Hypothalamus (tissue), 51 donors: ENCODE measurements around the gene C12orf42.

Experiments
- DNase-seq, 51 donors: peaks; one replicate each; lab custom pipeline; 2025; lab: John Stamatoyannopoulos, UW

The C12orf42 gene

GRCh38 chr12:103353913-103354312 lies 141.9 kb downstream of the C12orf42 start:
- DNase-seq, result no peak

GRCh38 chr12:103350116-103350515 lies 145.7 kb downstream of the C12orf42 start:
- no peak for DNase-seq

- DNase-seq, result no peak
Measured at GRCh38 chr12:103348935-103349334, 146.8 kb downstream of the C12orf42 start.

- DNase-seq, result no peak
Measured at GRCh38 chr12:103336940-103337339, 158.8 kb downstream of the C12orf42 start.

GRCh38 chr12:103334466-103334865 lies 161.3 kb downstream of the C12orf42 start:
- peak in 10 of 51 donors; percentile 0 to 8 (median 1) for DNase-seq

- no peak for DNase-seq
Measured at GRCh38 chr12:103333676-103334075, 162.1 kb downstream of the C12orf42 start.

- DNase-seq, result no peak
Measured at GRCh38 chr12:103331643-103332042, 164.1 kb downstream of the C12orf42 start.

GRCh38 chr12:103330672-103331071 lies 165.1 kb downstream of the C12orf42 start:
- no peak for DNase-seq

GRCh38 chr12:103327676-103328075 lies 168.1 kb downstream of the C12orf42 start:
- no peak for DNase-seq

- DNase-seq, result no peak
Measured at GRCh38 chr12:103326190-103326589, 169.6 kb downstream of the C12orf42 start.

GRCh38 chr12:103318566-103318965 lies 177.2 kb downstream of the C12orf42 start:
- DNase-seq, result no peak

- no peak for DNase-seq
Measured at GRCh38 chr12:103317220-103317619, 178.5 kb downstream of the C12orf42 start.

GRCh38 chr12:103314786-103315185 lies 181.0 kb downstream of the C12orf42 start:
- DNase-seq, result no peak

- DNase-seq, result no peak
Measured at GRCh38 chr12:103313894-103314293, 181.9 kb downstream of the C12orf42 start.

GRCh38 chr12:103312742-103313354 lies 182.9 kb downstream of the C12orf42 start:
- no peak for DNase-seq

GRCh38 chr12:103310546-103311270 lies 185.1 kb downstream of the C12orf42 start:
- DNase-seq, result no peak

- no peak for DNase-seq
Measured at GRCh38 chr12:103308396-103308795, 187.4 kb downstream of the C12orf42 start.

GRCh38 chr12:103303484-103303883 lies 192.3 kb downstream of the C12orf42 start:
- DNase-seq, result no peak

- DNase-seq, result no peak
Measured at GRCh38 chr12:103301642-103302591, 193.9 kb downstream of the C12orf42 start.

GRCh38 chr12:103288016-103288415 lies 207.8 kb downstream of the C12orf42 start:
- DNase-seq, result no peak

- DNase-seq, result no peak
Measured at GRCh38 chr12:103282124-103282523, 213.6 kb downstream of the C12orf42 start.
